Measurements from ENCODE around the gene GRIA1. TPM values are rescaled to one million over a fixed set of nuclear protein-coding genes. Genes with fewer than 3 reads are reported as not detected.

GRIA1 gene
- total RNA-seq, 6 experiments from 2014 or later, result 0.10 to 0.57 (median 0.21) TPM

DNA sequence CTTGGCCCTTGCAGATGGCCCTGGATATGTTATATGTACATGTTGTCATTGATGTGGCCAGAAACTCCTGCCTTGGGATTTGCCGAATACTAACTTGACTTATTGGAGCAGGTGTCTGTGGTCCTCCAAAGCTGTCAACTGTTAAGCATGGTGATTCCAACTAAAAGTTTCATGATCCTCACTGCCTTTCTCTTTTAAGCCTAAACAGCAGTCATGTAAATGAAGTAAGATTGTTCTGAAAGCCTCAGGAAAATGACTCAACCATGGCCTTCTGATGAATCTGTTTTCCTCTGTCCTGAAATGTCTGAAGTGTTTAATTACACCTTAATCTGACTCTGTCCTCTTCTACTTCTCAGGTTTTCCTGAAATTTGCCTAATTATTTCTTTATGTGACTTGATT lies 303.2 kb downstream of the GRIA1 start:
- Mint-ChIP-seq H3K36me3 (ENCODE audit: low read depth) (no peaks in the 10 kb centered on the region), H3K27me3 (ENCODE audit: insufficient read depth) (peaks cover 4% of the 10 kb centered on the region), H3K4me3 (no peak overlapping the region), H3K27ac (no peak overlapping the region), H3K4me1 (ENCODE audit: low read depth) (peaks cover 9% of the 10 kb centered on the region; the same call in 1 of the 2 replicates), H3K9me3 (no peaks in the 10 kb centered on the region)
- TF ChIP-seq, protein P1, sequence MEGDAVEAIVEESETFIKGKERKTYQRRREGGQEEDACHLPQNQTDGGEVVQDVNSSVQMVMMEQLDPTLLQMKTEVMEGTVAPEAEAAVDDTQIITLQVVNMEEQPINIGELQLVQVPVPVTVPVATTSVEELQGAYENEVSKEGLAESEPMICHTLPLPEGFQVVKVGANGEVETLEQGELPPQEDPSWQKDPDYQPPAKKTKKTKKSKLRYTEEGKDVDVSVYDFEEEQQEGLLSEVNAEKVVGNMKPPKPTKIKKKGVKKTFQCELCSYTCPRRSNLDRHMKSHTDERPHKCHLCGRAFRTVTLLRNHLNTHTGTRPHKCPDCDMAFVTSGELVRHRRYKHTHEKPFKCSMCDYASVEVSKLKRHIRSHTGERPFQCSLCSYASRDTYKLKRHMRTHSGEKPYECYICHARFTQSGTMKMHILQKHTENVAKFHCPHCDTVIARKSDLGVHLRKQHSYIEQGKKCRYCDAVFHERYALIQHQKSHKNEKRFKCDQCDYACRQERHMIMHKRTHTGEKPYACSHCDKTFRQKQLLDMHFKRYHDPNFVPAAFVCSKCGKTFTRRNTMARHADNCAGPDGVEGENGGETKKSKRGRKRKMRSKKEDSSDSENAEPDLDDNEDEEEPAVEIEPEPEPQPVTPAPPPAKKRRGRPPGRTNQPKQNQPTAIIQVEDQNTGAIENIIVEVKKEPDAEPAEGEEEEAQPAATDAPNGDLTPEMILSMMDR (IDR thresholded peaks at IDR 0.05), result no peak
- no peak for DNase-seq

GRCh38 chr5:153794327-153794726 lies 303.9 kb downstream of the GRIA1 start:
- Mint-ChIP-seq H3K27me3 (ENCODE audit: insufficient read depth) (peaks cover 4% of the 10 kb centered on the region), H3K9me3 (no peaks in the 10 kb centered on the region), H3K27ac (no peak overlapping the region), H3K4me3 (no peak overlapping the region), H3K4me1 (ENCODE audit: low read depth) (peaks cover 9% of the 10 kb centered on the region; the same call in 1 of the 2 replicates), H3K36me3 (ENCODE audit: low read depth) (no peaks in the 10 kb centered on the region)
- TF ChIP-seq, protein P1 (IDR thresholded peaks at IDR 0.05), result no peak
- DNase-seq, result no peak

- H3K27ac Mint-ChIP-seq, result no peak overlapping the region
- peaks cover 2% of the 10 kb centered on the region; the same call in 1 of the 2 replicates for H3K27me3 Mint-ChIP-seq (ENCODE audit: insufficient read depth)
- peaks cover 9% of the 10 kb centered on the region; the same call in 1 of the 2 replicates for H3K4me1 Mint-ChIP-seq (ENCODE audit: low read depth)
- TF ChIP-seq, protein P1 (IDR thresholded peaks at IDR 0.05), result no peak
- no peaks in the 10 kb centered on the region for H3K36me3 Mint-ChIP-seq (ENCODE audit: low read depth)
- no peaks in the 10 kb centered on the region for H3K9me3 Mint-ChIP-seq
- DNase-seq, result no peak
- no peak overlapping the region for H3K4me3 Mint-ChIP-seq
Observed at GRCh38 chr5:153796527-153796926, 306.1 kb downstream of the GRIA1 start.

- H3K27me3 Mint-ChIP-seq (ENCODE audit: insufficient read depth), result peaks cover 2% of the 10 kb centered on the region
- H3K4me3 Mint-ChIP-seq, result no peak overlapping the region
- TF ChIP-seq, protein P1 (IDR thresholded peaks at IDR 0.05), result no peak
- H3K27ac Mint-ChIP-seq, result no peak overlapping the region
- peaks cover 9% of the 10 kb centered on the region; the same call in 1 of the 2 replicates for H3K4me1 Mint-ChIP-seq (ENCODE audit: low read depth)
- DNase-seq, result no peak
- H3K9me3 Mint-ChIP-seq, result no peaks in the 10 kb centered on the region
- H3K36me3 Mint-ChIP-seq (ENCODE audit: low read depth), result no peaks in the 10 kb centered on the region
Observed at GRCh38 chr5:153797484-153797883, 307.0 kb downstream of the GRIA1 start.

GRCh38 chr5:153798830-153799229 lies 308.4 kb downstream of the GRIA1 start:
- peaks cover 7% of the 10 kb centered on the region; the same call in 1 of the 2 replicates for H3K4me1 Mint-ChIP-seq (ENCODE audit: low read depth)
- TF ChIP-seq, protein P1 (IDR thresholded peaks at IDR 0.05), result no peak
- H3K27ac Mint-ChIP-seq, result no peak overlapping the region
- no peaks in the 10 kb centered on the region for H3K36me3 Mint-ChIP-seq (ENCODE audit: low read depth)
- H3K9me3 Mint-ChIP-seq, result no peaks in the 10 kb centered on the region
- H3K27me3 Mint-ChIP-seq (ENCODE audit: insufficient read depth), result peaks cover 3% of the 10 kb centered on the region
- no peak overlapping the region for H3K4me3 Mint-ChIP-seq
- DNase-seq, result no peak

- TF ChIP-seq, protein P1 (IDR thresholded peaks at IDR 0.05), result no peak
- H3K4me3 Mint-ChIP-seq, result no peak overlapping the region
Observed at GRCh38 chr5:153799466-153799865, 309.0 kb downstream of the GRIA1 start.

More at GRCh38 chr5:153799466-153799865, 309.0 kb downstream of the GRIA1 start:
- Mint-ChIP-seq H3K36me3 (ENCODE audit: low read depth) (no peaks in the 10 kb centered on the region), H3K27ac (no peak overlapping the region), H3K27me3 (ENCODE audit: insufficient read depth) (peaks cover 3% of the 10 kb centered on the region), H3K9me3 (no peaks in the 10 kb centered on the region), H3K4me1 (ENCODE audit: low read depth) (peaks cover under 1% of the 10 kb centered on the region; the same call in 1 of the 2 replicates)
- no peak for DNase-seq
